Keratinocyte (primary cell): Measurements from ENCODE around the gene WARS2.

Source experiments
- EZH2 ChIP-seq: IDR thresholded peaks from one replicate; pipeline ENCODE4 v1.6.1; 2012; ENCODE audit warnings: inconsistent platforms, mild to moderate bottlenecking, low read length, moderate library complexity
- TF ChIP-seq, protein P1 (sequence below), 3 experiments: IDR thresholded peaks in 1 of 3; conservative IDR thresholded peaks in 1 of 3; optimal IDR thresholded peaks in 1 of 3; 2 replicates in 2 of 3; 3 replicates in 1 of 3; pipeline versions ENCODE3 to v1.5.1; 2011; ENCODE audit warnings: low read length in 3 of 3, mild to moderate bottlenecking in 3 of 3, moderate library complexity in 2 of 3, control low read depth in 1 of 3, inconsistent platforms in 1 of 3; ENCODE audit not compliant: insufficient read depth in 2 of 3; ENCODE audit errors: extremely low read depth in 1 of 3

GRCh38 chr1:118995312-118996016, 145.0 kb downstream of the WARS2 start:
- TF ChIP-seq, protein P1, sequence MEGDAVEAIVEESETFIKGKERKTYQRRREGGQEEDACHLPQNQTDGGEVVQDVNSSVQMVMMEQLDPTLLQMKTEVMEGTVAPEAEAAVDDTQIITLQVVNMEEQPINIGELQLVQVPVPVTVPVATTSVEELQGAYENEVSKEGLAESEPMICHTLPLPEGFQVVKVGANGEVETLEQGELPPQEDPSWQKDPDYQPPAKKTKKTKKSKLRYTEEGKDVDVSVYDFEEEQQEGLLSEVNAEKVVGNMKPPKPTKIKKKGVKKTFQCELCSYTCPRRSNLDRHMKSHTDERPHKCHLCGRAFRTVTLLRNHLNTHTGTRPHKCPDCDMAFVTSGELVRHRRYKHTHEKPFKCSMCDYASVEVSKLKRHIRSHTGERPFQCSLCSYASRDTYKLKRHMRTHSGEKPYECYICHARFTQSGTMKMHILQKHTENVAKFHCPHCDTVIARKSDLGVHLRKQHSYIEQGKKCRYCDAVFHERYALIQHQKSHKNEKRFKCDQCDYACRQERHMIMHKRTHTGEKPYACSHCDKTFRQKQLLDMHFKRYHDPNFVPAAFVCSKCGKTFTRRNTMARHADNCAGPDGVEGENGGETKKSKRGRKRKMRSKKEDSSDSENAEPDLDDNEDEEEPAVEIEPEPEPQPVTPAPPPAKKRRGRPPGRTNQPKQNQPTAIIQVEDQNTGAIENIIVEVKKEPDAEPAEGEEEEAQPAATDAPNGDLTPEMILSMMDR (optimal IDR thresholded peaks at IDR 0.05 in 1 of 3, IDR thresholded peaks at IDR 0.05 in 1 of 3, conservative IDR thresholded peaks at IDR 0.05 in 1 of 3; ENCODE audit: extremely low read depth in 1 of 3, insufficient read depth in 2 of 3, low read length in 3 of 3): no peak
- TF ChIP-seq EZH2: no peak
